Mesenchymal stem cell (in vitro differentiated cells and primary cell): ENCODE measurements around the gene FGGY.

ENCODE experiments used
- DNase-seq: peaks from one replicate; pipeline ENCODE4 v3.0.0-alpha.2; 2013
- H2AFZ ChIP-seq: one replicate; pipeline ENCODE4 v1.6.1; 2013; ENCODE audit warnings: low read depth, mild to moderate bottlenecking, control low read depth, inconsistent platforms, low read length, moderate library complexity
- H2AK5ac ChIP-seq: 2 replicates; pipeline ENCODE4 v1.6.1; 2013; ENCODE audit warnings: low read length, moderate library complexity, mild to moderate bottlenecking, inconsistent platforms; ENCODE audit not compliant: severe bottlenecking
- H2BK120ac ChIP-seq: one replicate; pipeline ENCODE4 v1.6.1; 2013; ENCODE audit warnings: low read depth, mild to moderate bottlenecking, inconsistent platforms, low read length, moderate library complexity
- H2BK12ac ChIP-seq, 2 experiments: one replicate each; pipeline ENCODE4 v1.6.1; 2013; ENCODE audit warnings: inconsistent platforms in 2 of 2, low read length in 2 of 2, mild to moderate bottlenecking in 2 of 2, moderate library complexity in 2 of 2, control low read depth in 1 of 2
- H2BK15ac ChIP-seq: one replicate; pipeline ENCODE4 v1.6.1; 2013; ENCODE audit warnings: mild to moderate bottlenecking, low read depth, inconsistent platforms; ENCODE audit not compliant: poor library complexity, severe bottlenecking
- H2BK5ac ChIP-seq: 2 replicates; pipeline ENCODE4 v1.6.1; 2013; ENCODE audit warnings: low read depth, mild to moderate bottlenecking, low read length, control low read depth, inconsistent platforms; ENCODE audit not compliant: poor library complexity, severe bottlenecking
- H3K14ac ChIP-seq, 2 experiments: one replicate each; pipeline ENCODE4 v1.6.1; 2013; ENCODE audit warnings: inconsistent platforms in 2 of 2, low read length in 2 of 2, control low read depth in 1 of 2, mild to moderate bottlenecking in 1 of 2, moderate library complexity in 1 of 2
- H3K18ac ChIP-seq, 2 experiments: one replicate each; pipeline ENCODE4 v1.6.1; 2013; ENCODE audit warnings: inconsistent platforms in 2 of 2, low read length in 2 of 2, control low read depth in 1 of 2, low read depth in 1 of 2, mild to moderate bottlenecking in 1 of 2
- H3K23ac ChIP-seq, 2 experiments: one replicate each; pipeline ENCODE4 v1.6.1; 2013; ENCODE audit warnings: inconsistent platforms in 2 of 2, low read length in 2 of 2, mild to moderate bottlenecking in 2 of 2, moderate library complexity in 2 of 2, control low read depth in 1 of 2
- H3K27ac ChIP-seq: 2 replicates; pipeline ENCODE4 v1.5.1; 2013; ENCODE audit warnings: mild to moderate bottlenecking, moderate library complexity, low read length, control low read depth, inconsistent platforms; ENCODE audit not compliant: poor library complexity, severe bottlenecking
- H3K27me3 ChIP-seq, 2 experiments: 2 replicates each; pipeline versions ENCODE4 v1.6.1 to v1.7.0; 2013; ENCODE audit warnings: low read length in 2 of 2, mild to moderate bottlenecking in 2 of 2, moderate library complexity in 2 of 2, control low read depth in 1 of 2, inconsistent platforms in 1 of 2; ENCODE audit not compliant: control insufficient read depth in 1 of 2, insufficient read depth in 1 of 2
- H3K36me3 ChIP-seq, 2 experiments: 2 replicates each; pipeline versions ENCODE4 v1.6.1 to v1.7.0; 2013; ENCODE audit warnings: low read length in 2 of 2, control low read depth in 1 of 2, inconsistent platforms in 1 of 2, low read depth in 1 of 2, mild to moderate bottlenecking in 1 of 2; ENCODE audit not compliant: insufficient read depth in 2 of 2, control insufficient read depth in 1 of 2
- H3K4ac ChIP-seq, 2 experiments: one replicate each; pipeline ENCODE4 v1.6.1; 2013; ENCODE audit warnings: inconsistent platforms in 2 of 2, low read length in 2 of 2, mild to moderate bottlenecking in 2 of 2, moderate library complexity in 2 of 2, control low read depth in 1 of 2, low read depth in 1 of 2
- H3K4me1 ChIP-seq: 2 replicates; pipeline ENCODE4 v1.6.1; 2013; ENCODE audit warnings: low read depth, low read length, control low read depth; ENCODE audit not compliant: control insufficient read depth, insufficient read depth
- H3K4me2 ChIP-seq: 2 replicates; pipeline ENCODE4 v1.6.1; 2013; ENCODE audit warnings: low read length, mild to moderate bottlenecking, inconsistent platforms; ENCODE audit not compliant: poor library complexity, severe bottlenecking
- H3K4me3 ChIP-seq, 2 experiments: 2 replicates each; pipeline versions ENCODE4 v1.5.1 to v1.7.0; 2013; ENCODE audit warnings: low read length in 2 of 2, mild to moderate bottlenecking in 2 of 2, control low read depth in 1 of 2, low read depth in 1 of 2; ENCODE audit not compliant: insufficient read depth in 1 of 2
- H3K79me1 ChIP-seq: replicated peaks from 2 replicates; pipeline ENCODE4 v1.6.1; 2013; ENCODE audit warnings: mild to moderate bottlenecking, control low read depth, low read length, inconsistent platforms; ENCODE audit not compliant: poor library complexity, severe bottlenecking
- H3K9ac ChIP-seq: 2 replicates; pipeline ENCODE4 v1.7.0; 2013; ENCODE audit warnings: mild to moderate bottlenecking, low read length, moderate library complexity
- H3K9me3 ChIP-seq: 2 replicates; pipeline ENCODE4 v1.7.0; 2013; ENCODE audit warnings: mild to moderate bottlenecking, low read length; ENCODE audit not compliant: control insufficient read depth
- H4K8ac ChIP-seq: one replicate; pipeline ENCODE4 v1.6.1; 2013; ENCODE audit warnings: inconsistent platforms, mild to moderate bottlenecking, low read length, moderate library complexity
- H4K91ac ChIP-seq: one replicate; pipeline ENCODE4 v1.6.1; 2013; ENCODE audit warnings: mild to moderate bottlenecking, low read length, inconsistent platforms
- WGBS: methylation state at CpG from one replicate; pipeline ENCODE4 v1.1.7; 2013; ENCODE audit warnings: mixed read lengths; 5-methylcytosine and 5-hydroxymethylcytosine counted together

Gene FGGY

DNA sequence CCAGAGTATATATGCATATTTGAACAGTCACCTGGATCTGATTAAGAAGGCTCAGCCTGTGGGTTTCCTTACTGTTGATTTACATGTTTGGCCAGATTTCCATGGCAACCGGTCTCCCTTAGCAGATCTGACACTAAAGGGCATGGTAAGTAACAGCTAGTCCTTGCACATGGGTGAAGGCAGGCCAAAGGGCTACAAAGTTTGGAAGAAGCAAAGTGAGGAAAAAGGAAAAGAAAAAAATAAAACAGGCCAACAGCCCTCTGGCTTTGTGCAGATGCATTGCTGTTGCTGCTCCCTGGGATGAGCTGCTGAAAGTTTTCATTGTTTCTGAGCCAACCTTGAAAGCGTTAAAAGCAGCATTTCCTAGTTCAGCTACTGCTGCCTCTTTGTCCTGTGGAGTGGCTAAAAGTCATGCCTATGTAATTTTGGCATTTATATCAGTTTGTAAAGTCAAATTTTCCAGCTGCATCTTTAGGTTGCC lies 341.4 kb downstream of the FGGY start:
- Histone ChIP-seq H3K36me3 (no peaks in the 10 kb centered on the region), H3K4me2 (no peak overlapping the region), H3K9ac (peak overlapping the region; percentile 61), H3K27ac (no peak overlapping the region), H3K27me3 (no peaks in the 10 kb centered on the region), H3K4me3 (no peak overlapping the region), H3K14ac (no peak overlapping the region), H3K18ac (no peak overlapping the region), H2BK15ac (no peak overlapping the region), H3K79me1 (no peaks in the 10 kb centered on the region), H2AFZ (no peak overlapping the region), H2BK12ac (no peak overlapping the region), H3K4ac (no peak overlapping the region), H3K9me3 (no peaks in the 10 kb centered on the region), H2BK120ac (no peak overlapping the region), H2AK5ac (no peak overlapping the region), H4K91ac (no peak overlapping the region), H4K8ac (no peak overlapping the region), H3K23ac (no peak overlapping the region), H2BK5ac (no peak overlapping the region), H3K4me1 (no peaks in the 10 kb centered on the region)
- WGBS: 97% methylated on average over 2 of the region's 2 CpGs
- DNase-seq: peak; percentile 61

DNA sequence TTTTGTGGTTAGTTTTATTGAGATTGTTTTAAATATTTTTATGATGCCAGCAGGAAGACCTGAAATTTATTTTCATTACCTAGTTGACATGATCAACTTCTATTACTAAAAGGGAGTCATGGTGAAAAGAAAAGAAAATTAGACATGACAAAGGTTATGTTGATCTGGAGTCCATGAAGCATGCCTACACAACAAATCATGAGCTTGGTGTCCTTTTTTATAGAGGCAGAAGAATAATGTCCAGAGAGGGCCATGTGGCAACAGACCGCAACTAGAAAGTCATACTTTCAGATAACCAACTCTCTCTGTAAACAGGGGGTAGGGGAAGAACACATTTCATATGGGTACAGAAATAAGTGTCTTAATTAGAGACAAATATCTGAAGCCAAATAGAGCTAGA lies 342.4 kb downstream of the FGGY start:
- no CpG with 5 or more reads among the region's 1 CpG for WGBS
- DNase-seq: peak; percentile 6
- H3K4me1 ChIP-seq: no peaks in the 10 kb centered on the region

DNA sequence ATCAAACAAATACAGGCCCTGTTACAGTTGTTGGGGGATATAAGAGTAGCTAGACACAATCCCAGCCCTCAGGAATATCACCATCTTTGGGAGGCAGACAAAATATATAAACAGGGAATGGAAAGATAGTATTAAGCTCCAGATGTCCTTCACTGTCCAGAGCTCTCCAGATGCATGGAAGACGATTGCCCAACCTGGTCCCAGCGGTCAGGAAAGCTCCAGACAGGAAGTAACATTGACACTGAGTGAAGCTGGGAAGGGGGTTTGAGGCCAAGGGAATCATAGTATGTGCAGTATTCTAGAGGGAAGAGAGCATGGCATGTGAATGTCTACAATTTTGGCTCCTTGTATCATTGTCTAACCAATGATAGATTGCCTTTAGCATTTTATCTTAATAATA lies 344.0 kb downstream of the FGGY start:
- Histone ChIP-seq H4K91ac (no peak overlapping the region), H3K4me2 (no peak overlapping the region), H2BK12ac (no peak overlapping the region), H3K14ac (no peak overlapping the region), H3K18ac (no peak overlapping the region), H2BK120ac (no peak overlapping the region), H4K8ac (no peak overlapping the region), H3K27ac (no peak overlapping the region), H3K27me3 (no peaks in the 10 kb centered on the region), H2BK15ac (no peak overlapping the region), H3K9me3 (no peaks in the 10 kb centered on the region), H3K4me1 (no peaks in the 10 kb centered on the region), H3K4ac (no peak overlapping the region), H2AK5ac (no peak overlapping the region), H3K79me1 (no peaks in the 10 kb centered on the region), H3K36me3 (no peaks in the 10 kb centered on the region), H3K9ac (no peak overlapping the region), H2AFZ (no peak overlapping the region), H3K23ac (no peak overlapping the region), H2BK5ac (no peak overlapping the region), H3K4me3 (no peak overlapping the region)
- 69% methylated on average over 2 of the region's 2 CpGs for WGBS
- DNase-seq: peak; percentile 49

More for the DNA sequence above, 342.4 kb downstream of the FGGY start:
- Histone ChIP-seq H2BK120ac (no peak overlapping the region), H2BK12ac (no peak overlapping the region), H2BK5ac (no peak overlapping the region), H4K8ac (no peak overlapping the region), H3K27ac (no peak overlapping the region), H3K36me3 (no peaks in the 10 kb centered on the region), H2AK5ac (no peak overlapping the region), H3K4me3 (no peak overlapping the region), H4K91ac (no peak overlapping the region), H3K27me3 (no peaks in the 10 kb centered on the region), H3K9me3 (no peaks in the 10 kb centered on the region), H2BK15ac (no peak overlapping the region), H3K18ac (no peak overlapping the region), H3K14ac (no peak overlapping the region), H2AFZ (no peak overlapping the region), H3K4me2 (no peak overlapping the region), H3K79me1 (no peaks in the 10 kb centered on the region), H3K23ac (no peak overlapping the region), H3K9ac (no peak overlapping the region), H3K4ac (no peak overlapping the region)

DNA sequence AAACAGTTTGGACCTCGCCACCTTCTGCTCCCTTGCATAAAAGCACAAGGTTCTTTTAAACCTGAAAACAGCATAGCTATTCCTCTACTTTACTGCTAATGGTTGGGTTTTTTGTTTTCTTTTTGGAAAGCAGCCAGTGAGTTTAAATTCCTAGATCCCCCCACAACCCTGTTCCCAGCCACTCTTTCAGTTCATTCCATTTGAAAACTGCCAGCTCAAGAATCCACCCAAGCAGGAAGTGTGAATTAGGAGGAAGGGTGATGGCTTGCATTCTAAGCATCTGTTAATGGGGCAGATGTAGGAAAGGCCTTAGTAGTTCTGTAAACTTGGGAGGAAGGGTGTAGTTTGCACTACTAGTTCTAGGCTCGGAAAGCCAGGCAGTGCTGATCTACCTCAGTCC lies 344.9 kb downstream of the FGGY start:
- H4K91ac ChIP-seq: no peak overlapping the region
- no peak overlapping the region for H3K9ac ChIP-seq
- 88% methylated on average over 1 of the region's 2 CpGs for WGBS
- no peaks in the 10 kb centered on the region for H3K79me1 ChIP-seq
- H3K4me1 ChIP-seq: no peaks in the 10 kb centered on the region
- H2BK120ac ChIP-seq: no peak overlapping the region
- no peaks in the 10 kb centered on the region for H3K9me3 ChIP-seq
- no peak for DNase-seq
- no peak overlapping the region for H2AFZ ChIP-seq
- H2BK12ac ChIP-seq: peak overlapping the region in 1 of 2 experiments; percentile 30
- no peak overlapping the region for H2BK5ac ChIP-seq
- H3K36me3 ChIP-seq: no peaks in the 10 kb centered on the region
- H2AK5ac ChIP-seq: no peak overlapping the region
- peak overlapping the region; percentile 88 for H4K8ac ChIP-seq
- no peaks in the 10 kb centered on the region for H3K27me3 ChIP-seq
- H3K4me3 ChIP-seq: no peak overlapping the region
- no peak overlapping the region for H3K27ac ChIP-seq
- no peak overlapping the region for H3K14ac ChIP-seq
- H3K23ac ChIP-seq: no peak overlapping the region
- peak overlapping the region in 1 of 2 experiments; percentile 22 for H3K18ac ChIP-seq
- no peak overlapping the region for H2BK15ac ChIP-seq
- H3K4me2 ChIP-seq: no peak overlapping the region
- no peak overlapping the region for H3K4ac ChIP-seq
